GM19023 (cell line): ENCODE results near the gene SLC16A5.
A peak's percentile ranks its signal among the peaks of the same experiment; 100 is the strongest.
"Not testable (repeated sequence)": the region's sequence is repeated elsewhere in the genome, so short reads cannot be mapped to it uniquely, and the experiment has no call there.

ENCODE experiments used
- ATAC-seq: cut with Tn5 transposase; IDR thresholded peaks from one replicate; pipeline ENCODE4 v1.9.1; 2021; ENCODE audit warnings: mild to moderate bottlenecking, moderate library complexity; ENCODE audit not compliant: unreplicated experiment

Gene SLC16A5

GRCh38 chr17:75087558-75088453 is at the start of gene SLC16A5:
SLC16A5 (plus strand) TSS chr17:75087954; CDS start chr17:75093637, 5,683 bp downstream.
- ATAC-seq = peak; percentile 62

DNA sequence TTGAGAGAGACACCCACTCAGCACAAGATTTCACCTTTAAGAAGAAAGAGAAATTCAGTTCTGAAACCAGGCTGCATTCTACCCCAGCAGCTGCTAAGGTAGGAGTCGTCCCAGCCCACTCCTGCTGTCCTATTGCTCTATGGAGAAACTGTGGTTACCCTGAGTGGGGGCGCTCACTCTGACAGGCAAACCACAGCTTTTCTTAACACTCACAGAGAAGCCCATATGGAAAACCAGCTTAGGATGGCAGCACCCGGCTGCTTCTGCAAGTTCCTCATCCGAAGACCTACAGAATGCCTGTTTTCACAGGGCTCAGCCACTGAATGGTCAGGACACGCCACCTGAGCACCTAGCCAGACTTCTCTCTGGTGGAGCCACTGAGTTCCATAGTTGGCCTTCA is 48.5 kb upstream of the SLC16A5 start:
- ATAC-seq = no peak

DNA sequence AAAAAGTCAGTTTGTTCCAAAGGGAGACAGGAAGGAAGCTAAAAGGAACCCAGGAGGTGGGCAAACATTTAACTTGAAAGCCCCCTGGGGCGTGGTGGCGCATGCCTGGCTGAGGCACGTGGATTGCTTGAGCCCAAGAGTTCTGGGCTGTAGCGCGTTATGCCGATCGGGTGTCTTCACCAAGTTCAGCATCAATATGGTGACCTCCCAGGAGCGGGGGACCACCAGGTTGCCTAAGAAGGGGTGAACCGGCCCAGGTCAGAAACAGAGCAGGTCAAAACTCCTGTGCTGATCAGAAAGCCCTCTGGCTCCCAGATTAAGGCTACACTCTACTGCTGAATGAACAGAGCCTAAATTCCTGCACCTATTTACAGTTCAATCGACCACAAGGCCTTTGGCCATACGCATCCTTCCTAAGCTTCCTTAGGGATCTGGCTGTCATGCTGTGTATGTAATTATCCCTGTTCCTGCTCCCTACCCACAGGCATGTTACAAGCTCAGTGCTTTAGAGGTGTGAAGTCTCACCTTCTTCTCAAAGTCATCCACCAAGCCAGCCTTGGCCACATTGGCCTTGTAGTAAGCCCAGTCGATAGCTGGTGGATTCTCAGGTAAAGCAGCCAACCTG is 46.0 kb upstream of the SLC16A5 start:
- ATAC-seq = no peak

DNA sequence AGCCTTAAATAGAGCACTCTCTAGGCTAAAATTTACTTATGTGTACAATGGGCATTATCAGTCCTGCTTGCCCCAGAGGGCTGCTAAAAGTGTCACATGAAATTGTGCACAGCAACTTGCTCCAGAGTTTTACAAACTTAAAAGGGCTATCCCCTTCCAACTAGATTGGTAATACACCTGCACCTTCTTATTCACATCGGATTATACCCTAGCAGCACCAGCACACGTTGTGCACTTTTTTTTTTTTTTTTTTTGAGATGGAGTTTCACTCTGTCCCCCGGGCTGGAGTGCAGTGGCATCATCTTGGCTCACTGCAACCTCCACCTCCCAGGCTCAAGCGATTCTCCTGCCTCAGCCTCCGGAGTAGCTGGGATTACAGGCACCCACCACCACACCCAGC is 44.0 kb upstream of the SLC16A5 start:
- not testable (repeated sequence) for ATAC-seq

- ATAC-seq = no peak
Observed at GRCh38 chr17:75044716-75045115, 43.0 kb upstream of the SLC16A5 start.

DNA sequence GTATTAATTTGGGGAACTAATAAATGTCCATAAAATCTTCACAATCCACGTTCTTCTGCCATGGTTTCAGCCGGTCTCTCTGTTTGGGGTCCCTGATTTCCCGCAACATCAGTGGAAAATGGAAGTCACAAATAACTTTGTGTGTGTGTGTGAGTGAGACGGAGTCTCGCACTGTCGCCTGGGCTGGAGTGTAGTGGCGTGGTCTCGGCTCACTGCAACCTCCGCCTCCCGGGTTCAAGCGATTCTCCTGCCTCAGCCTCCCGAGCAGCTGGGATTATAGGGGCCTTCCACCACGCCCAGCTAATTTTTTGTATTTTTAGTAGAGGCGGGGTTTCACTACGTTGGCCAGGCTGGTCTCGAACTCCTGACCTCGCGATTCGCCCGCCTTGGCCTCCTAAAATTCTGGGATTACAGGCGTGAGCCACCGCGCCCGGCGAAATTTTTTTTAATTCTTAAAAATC is 41.8 kb upstream of the SLC16A5 start:
- ATAC-seq = not testable (repeated sequence)

- ATAC-seq = peak; percentile 91
Observed at GRCh38 chr17:75046407-75047289, 41.1 kb upstream of the SLC16A5 start, which contains the start of the genes ATP5PD and KCTD2. ATP5PD (minus strand) TSS chr17:75046969; CDS start chr17:75042650, 4,319 bp downstream. KCTD2 (plus strand) TSS chr17:75047225; CDS start chr17:75047251, 26 bp downstream.

GRCh38 chr17:75047398-75048098 is 40.2 kb upstream of the SLC16A5 start:
- ATAC-seq = peak; percentile 6

DNA sequence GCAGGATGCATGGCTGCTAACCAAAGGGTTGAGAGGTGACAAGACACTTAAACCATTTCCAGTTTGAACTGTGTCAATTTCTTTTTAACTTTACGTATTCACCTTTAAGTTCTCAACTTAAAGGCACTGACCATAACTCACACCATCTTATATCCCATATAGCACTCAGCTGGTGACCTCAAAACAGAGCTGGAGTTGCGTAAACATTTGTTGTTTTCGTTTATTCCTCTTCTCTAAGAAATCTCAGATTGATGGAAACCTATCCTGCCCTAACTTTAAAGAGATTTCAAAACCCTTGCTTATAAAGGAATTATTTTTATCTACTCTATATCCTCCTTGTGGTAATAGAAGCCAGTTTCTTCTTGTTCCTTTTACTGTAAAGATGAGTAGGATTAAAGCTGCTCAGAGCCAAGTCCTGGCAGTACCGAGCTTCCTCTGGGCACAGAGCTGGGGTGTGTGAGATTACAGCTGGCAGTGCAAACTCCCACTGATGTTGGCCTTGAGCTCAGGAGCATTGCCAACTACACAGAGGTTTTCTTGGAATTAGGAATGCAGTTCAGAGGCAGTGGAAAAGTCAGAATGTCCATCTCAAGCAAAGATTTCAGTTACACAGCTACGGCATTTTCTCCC is 39.4 kb upstream of the SLC16A5 start:
- no peak for ATAC-seq

DNA sequence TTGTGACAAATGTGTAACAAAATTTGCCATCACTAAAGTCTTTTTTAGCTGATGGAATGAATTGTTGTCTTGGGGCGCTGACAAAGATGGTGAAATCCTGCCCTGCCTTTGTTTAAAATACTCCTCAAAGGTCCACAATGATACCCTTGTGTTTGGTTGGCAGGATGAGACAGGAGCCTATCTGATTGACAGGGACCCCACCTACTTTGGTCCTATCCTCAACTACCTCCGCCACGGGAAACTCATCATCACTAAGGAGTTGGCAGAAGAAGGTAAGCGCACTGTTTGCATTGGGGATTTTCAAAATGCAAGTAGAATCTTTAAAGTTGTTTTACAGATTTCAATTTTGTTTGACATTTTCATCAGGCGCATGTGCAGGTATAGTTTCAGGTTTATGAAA is 38.7 kb upstream of the SLC16A5 start:
- no peak for ATAC-seq

GRCh38 chr17:75049706-75050105 is 38.0 kb upstream of the SLC16A5 start:
- no peak for ATAC-seq

DNA sequence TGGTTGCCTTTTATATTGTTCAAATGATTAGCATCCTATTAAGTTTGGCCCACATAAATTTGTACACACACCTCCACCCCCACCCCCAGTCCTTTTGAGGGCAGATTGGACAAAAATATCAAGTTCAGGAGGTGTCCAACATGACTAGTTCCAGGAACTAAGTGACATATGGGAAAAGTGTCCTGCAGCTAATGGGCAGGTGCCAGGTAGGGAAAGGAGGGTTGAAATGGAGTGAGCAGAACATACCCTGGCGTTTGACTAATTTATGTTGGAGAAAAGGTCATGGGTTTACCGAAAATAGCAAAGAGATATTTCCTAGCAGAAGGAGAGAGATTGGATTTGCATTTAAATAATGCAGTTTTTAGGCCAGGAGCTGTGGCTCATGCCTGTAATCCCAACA is 35.8 kb upstream of the SLC16A5 start:
- ATAC-seq = no peak

DNA sequence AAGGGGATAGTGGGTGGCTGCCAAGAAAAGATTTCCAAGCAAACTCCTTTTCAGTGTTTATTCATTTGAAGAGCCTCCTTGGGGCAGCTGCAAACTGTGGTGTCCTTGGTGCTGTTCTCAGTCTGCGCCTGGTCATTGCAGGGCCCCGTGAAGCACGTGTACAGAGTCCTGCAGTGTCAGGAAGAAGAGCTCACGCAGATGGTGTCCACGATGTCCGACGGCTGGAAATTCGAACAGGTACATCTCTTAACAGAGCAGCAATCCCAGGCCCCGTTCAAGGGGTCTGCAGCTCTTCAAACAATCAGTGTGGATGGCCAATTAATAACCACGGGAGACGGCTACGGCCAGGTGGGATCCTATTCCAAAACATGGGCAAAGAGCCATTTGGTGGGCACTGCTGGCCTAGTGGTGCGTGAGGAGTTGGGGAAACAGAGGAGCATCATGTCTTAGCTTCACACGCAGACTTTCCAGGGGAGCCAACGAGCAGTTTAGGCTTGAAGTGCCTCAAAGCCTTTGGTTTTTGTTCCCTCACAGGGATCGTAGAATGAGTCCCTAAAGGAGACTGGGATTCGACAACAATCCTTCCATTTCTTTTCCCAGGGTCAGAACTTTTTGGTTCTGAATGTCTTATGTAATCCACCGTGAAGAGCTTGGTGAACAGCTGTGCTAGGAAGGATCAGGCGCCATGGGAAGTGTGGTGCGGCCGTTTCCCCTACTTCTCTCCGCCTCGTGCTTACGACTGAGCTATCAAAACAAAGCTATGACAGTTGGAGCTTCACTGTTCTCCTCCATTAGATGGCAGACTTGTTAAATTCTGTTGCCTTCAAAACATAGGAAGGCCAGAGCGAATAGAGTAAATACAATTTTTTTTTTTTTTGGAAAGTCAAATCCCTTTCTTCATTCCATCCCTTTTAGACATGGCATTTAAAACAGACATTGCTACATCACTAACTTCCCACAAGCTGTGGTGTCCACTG is 28.1 kb upstream of the SLC16A5 start:
- no peak for ATAC-seq

DNA sequence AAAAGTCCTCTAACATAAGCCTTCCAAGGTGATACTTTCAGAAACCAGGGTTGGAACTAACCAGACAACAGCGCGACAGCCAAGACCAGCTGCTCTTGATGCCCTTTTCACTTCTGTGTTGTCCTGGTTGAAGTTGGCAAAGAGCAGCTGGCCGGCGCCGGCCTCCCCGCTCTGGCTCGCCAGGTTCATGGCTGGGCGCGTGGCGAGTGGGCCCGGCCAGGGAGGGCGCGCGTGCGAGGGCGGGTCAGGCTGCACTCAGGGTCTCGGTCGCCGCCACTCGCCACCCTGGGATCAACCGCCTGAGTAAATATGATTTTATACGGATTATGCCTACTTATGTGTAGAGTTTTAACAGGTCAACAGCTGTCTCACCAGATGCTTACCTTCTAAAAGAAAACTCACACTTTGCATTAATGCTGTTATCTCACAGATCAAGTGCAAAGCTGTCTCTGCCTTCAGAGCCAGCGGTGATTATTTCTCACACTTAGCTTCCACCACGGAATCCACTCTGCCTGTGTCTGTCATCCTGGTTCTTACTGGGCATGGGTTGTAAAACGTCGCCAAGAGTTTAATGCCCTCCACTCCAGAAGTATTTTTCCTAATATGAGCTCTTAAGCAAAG is 27.2 kb upstream of the SLC16A5 start:
- ATAC-seq = no peak

DNA sequence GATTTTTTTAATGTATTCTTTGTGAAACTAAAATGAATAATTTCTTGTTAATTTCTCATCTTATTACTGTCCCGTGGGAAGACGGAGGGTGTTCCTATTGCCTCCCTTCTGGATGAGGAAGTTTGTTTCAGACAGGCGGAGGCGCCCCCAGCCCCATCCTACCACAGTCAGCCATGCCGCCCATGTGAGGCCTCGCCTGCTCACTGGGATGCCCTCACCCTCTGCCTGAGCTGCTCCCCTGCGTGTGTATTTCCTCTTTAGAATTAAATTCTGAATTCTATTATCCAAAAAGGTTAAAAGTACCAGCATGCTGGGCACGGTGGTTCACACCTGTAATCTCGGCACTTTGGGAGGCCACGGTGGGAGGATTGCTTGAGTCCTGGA is 26.7 kb upstream of the SLC16A5 start:
- no peak for ATAC-seq

- no peak for ATAC-seq
Observed at GRCh38 chr17:75061618-75062017, 26.1 kb upstream of the SLC16A5 start.

- ATAC-seq = no peak
Observed at GRCh38 chr17:75063201-75063600, 24.6 kb upstream of the SLC16A5 start.

DNA sequence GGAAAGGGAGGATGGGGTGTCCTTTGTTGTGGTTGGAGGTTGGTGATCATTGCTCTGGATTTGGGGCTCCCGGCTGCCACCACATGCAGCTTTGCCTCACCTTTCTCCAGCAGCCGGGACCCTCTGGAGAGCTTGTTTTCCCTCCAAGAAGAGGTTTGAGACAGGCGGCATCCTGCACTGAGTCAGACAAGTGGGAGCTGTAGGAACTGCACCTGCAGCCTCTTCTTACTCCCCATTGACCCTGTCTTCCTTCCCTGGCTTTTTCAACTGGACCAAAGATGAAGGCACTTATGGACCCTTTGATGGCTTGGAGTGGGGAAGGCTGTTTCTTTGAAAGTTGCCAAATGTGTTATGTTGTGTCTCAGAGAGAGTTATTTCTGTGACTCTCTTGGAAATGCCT is 24.1 kb upstream of the SLC16A5 start:
- no peak for ATAC-seq
